Ovary (tissue), 3 donors: ENCODE results near the gene KLHL17.

Source experiments
- CTCF ChIP-seq, 3 donors: fragments of 450-650 bp in 2 of 3; fragments of 200-600 bp in 1 of 3; IDR thresholded peaks; one replicate each; pipeline versions ENCODE4 v1.5.1 to v1.8.0; 2016 to 2022; ENCODE audit warnings: antibody characterized with exemption in 3 of 3, mild to moderate bottlenecking in 1 of 3
- EP300 ChIP-seq: sonication (generic); formaldehyde crosslinking; IDR thresholded peaks from one replicate; pipeline ENCODE4 v1.6.1; 2017; ENCODE audit warnings: antibody characterized with exemption
- POLR2A ChIP-seq: fragments of 450-650 bp; IDR thresholded peaks from one replicate; pipeline ENCODE4 v1.6.1; 2017; ENCODE audit warnings: antibody characterized with exemption, mild to moderate bottlenecking, moderate library complexity
- donor health status: DM: no; HTN: no; CAD: no.

GRCh38 chr1:955474-955873 is 4.9 kb upstream of the KLHL17 start:
- TF ChIP-seq CTCF (IDR thresholded peaks at IDR 0.05) (no peak), POLR2A (no peak), EP300 (no peak)
